Endothelial cell (in vitro differentiated cells): ENCODE measurements around the gene BABAM2. TPM values are rescaled to one million over a fixed set of nuclear protein-coding genes. Genes with fewer than 3 reads are reported as not detected.

Experiments
- DNase-seq: peaks from one replicate; pipeline ENCODE4 v3.0.0; 2021; ENCODE audit warnings: low spot score
- H3K27ac Mint-ChIP-seq: one replicate; pipeline ENCODE4 v1.8.0; 2021; ENCODE audit warnings: mixed read lengths, inconsistent platforms; ENCODE audit not compliant: unreplicated experiment
- H3K27me3 Mint-ChIP-seq: one replicate; pipeline ENCODE4 v1.8.0; 2021; ENCODE audit warnings: mild to moderate bottlenecking, moderate library complexity, mixed read lengths, inconsistent platforms; ENCODE audit not compliant: unreplicated experiment
- H3K36me3 Mint-ChIP-seq: one replicate; pipeline ENCODE4 v1.8.0; 2021; ENCODE audit warnings: mild to moderate bottlenecking, low read depth, mixed read lengths, inconsistent platforms; ENCODE audit not compliant: unreplicated experiment
- H3K4me1 Mint-ChIP-seq: one replicate; pipeline ENCODE4 v1.8.0; 2021; ENCODE audit warnings: mild to moderate bottlenecking, mixed read lengths, inconsistent platforms; ENCODE audit not compliant: unreplicated experiment
- H3K4me3 Mint-ChIP-seq: one replicate; pipeline ENCODE4 v1.8.0; 2021; ENCODE audit warnings: mild to moderate bottlenecking, mixed read lengths, inconsistent platforms; ENCODE audit not compliant: unreplicated experiment
- H3K9me3 Mint-ChIP-seq: one replicate; pipeline ENCODE4 v1.8.0; 2021; ENCODE audit warnings: mixed read lengths, inconsistent platforms; ENCODE audit not compliant: unreplicated experiment
- CTCF ChIP-seq: fragments of 200-600 bp; sonication (generic); IDR thresholded peaks from one replicate; pipeline ENCODE4 v1.5.0; 2021; ENCODE audit warnings: antibody characterized with exemption; ENCODE audit not compliant: unreplicated experiment
- total RNA-seq: library from RNA; stranded (reverse); fragmentation: NEBNext Ultra II Directional; extraction: Animal tissue kit (Norgen Biotek cat#: 25700); gene quantifications from one replicate; pipeline ENCODE4 v1.2.1, GENCODE V29; 2021; ENCODE audit not compliant: unreplicated experiment

BABAM2 gene
- total RNA-seq, 1 donor from 2014 or later = 40.2 TPM

GRCh38 chr2:28163627-28164279 lies 273.2 kb downstream of the BABAM2 start:
- Mint-ChIP-seq H3K4me3 (no peak overlapping the region), H3K27ac (no peak overlapping the region), H3K4me1 (no peaks in the 10 kb centered on the region), H3K36me3 (peaks cover 3% of the 10 kb centered on the region), H3K9me3 (no peaks in the 10 kb centered on the region), H3K27me3 (no peaks in the 10 kb centered on the region)
- DNase-seq = no peak
- TF ChIP-seq CTCF = no peak

GRCh38 chr2:28164280-28164801 lies 273.8 kb downstream of the BABAM2 start:
- no peak for TF ChIP-seq CTCF
- no peak for DNase-seq
- Mint-ChIP-seq H3K36me3 (no peaks in the 10 kb centered on the region), H3K4me1 (no peaks in the 10 kb centered on the region), H3K9me3 (no peaks in the 10 kb centered on the region), H3K27ac (no peak overlapping the region), H3K4me3 (no peak overlapping the region), H3K27me3 (no peaks in the 10 kb centered on the region)

- Mint-ChIP-seq H3K27me3 (no peaks in the 10 kb centered on the region), H3K27ac (no peak overlapping the region), H3K36me3 (no peaks in the 10 kb centered on the region), H3K4me3 (no peak overlapping the region), H3K4me1 (no peaks in the 10 kb centered on the region), H3K9me3 (no peaks in the 10 kb centered on the region)
- no peak for TF ChIP-seq CTCF
- DNase-seq = no peak
Measured at GRCh38 chr2:28165087-28165635, 274.6 kb downstream of the BABAM2 start.

GRCh38 chr2:28166956-28167355 lies 276.4 kb downstream of the BABAM2 start:
- Mint-ChIP-seq H3K4me3 (no peak overlapping the region), H3K36me3 (no peaks in the 10 kb centered on the region), H3K9me3 (no peaks in the 10 kb centered on the region), H3K4me1 (peaks cover 7% of the 10 kb centered on the region), H3K27ac (no peak overlapping the region), H3K27me3 (no peaks in the 10 kb centered on the region)
- DNase-seq = no peak
- TF ChIP-seq CTCF = no peak

GRCh38 chr2:28168376-28168775 lies 277.8 kb downstream of the BABAM2 start:
- peaks cover 13% of the 10 kb centered on the region for H3K4me1 Mint-ChIP-seq
- no peaks in the 10 kb centered on the region for H3K27me3 Mint-ChIP-seq
- H3K36me3 Mint-ChIP-seq = no peaks in the 10 kb centered on the region
- no peaks in the 10 kb centered on the region for H3K9me3 Mint-ChIP-seq
- H3K4me3 Mint-ChIP-seq = no peak overlapping the region
- no peak overlapping the region for H3K27ac Mint-ChIP-seq
- no peak for DNase-seq
- TF ChIP-seq CTCF = no peak
